Astrocyte (in vitro differentiated cells and primary cell): ENCODE results near the gene NDRG4. TPM values are rescaled to one million over a fixed set of nuclear protein-coding genes. Genes with fewer than 3 reads are reported as not detected.

Experiments
- DNase-seq: peaks from one replicate; pipeline ENCODE4 v3.0.0-alpha.2; 2010; ENCODE audit warnings: low read depth
- FAIRE-seq: peaks from 2 replicates; lab custom pipeline; 2011; peaks lifted over from hg19 to GRCh38; lab: Jason Lieb, UNC
- H2AFZ ChIP-seq: 2 replicates; pipeline ENCODE4 v1.6.0; 2012; ENCODE audit warnings: low read depth, low read length, inconsistent platforms
- H3K27ac ChIP-seq: 2 replicates; pipeline ENCODE4 v1.5.1; 2011; ENCODE audit warnings: low read depth, low read length, inconsistent platforms
- H3K27me3 ChIP-seq: 2 replicates; pipeline ENCODE4 v1.6.0; 2011; ENCODE audit warnings: low read length, inconsistent platforms; ENCODE audit not compliant: insufficient read depth
- H3K36me3 ChIP-seq: 2 replicates; pipeline ENCODE4 v1.5.1; 2011; ENCODE audit warnings: low read length, inconsistent platforms; ENCODE audit not compliant: insufficient read depth
- H3K4me1 ChIP-seq: 2 replicates; pipeline ENCODE4 v1.5.1; 2011; ENCODE audit warnings: low read length, inconsistent platforms; ENCODE audit not compliant: insufficient read depth
- H3K4me2 ChIP-seq: 2 replicates; pipeline ENCODE4 v1.6.0; 2012; ENCODE audit warnings: low read length, inconsistent platforms
- H3K4me3 ChIP-seq: 2 replicates; pipeline ENCODE4 v1.5.1; 2011; ENCODE audit warnings: low read depth, mild to moderate bottlenecking, low read length, inconsistent platforms; ENCODE audit not compliant: insufficient read depth
- H3K79me2 ChIP-seq: 2 replicates; pipeline ENCODE4 v1.6.0; 2012; ENCODE audit warnings: mild to moderate bottlenecking, low read length, inconsistent platforms; ENCODE audit not compliant: insufficient read depth
- H3K9ac ChIP-seq: 2 replicates; pipeline ENCODE4 v1.6.0; 2012; ENCODE audit warnings: mild to moderate bottlenecking, low read length, inconsistent platforms
- H3K9me3 ChIP-seq: 2 replicates; pipeline ENCODE4 v1.5.1; 2012; ENCODE audit warnings: low read depth, mild to moderate bottlenecking, low read length, inconsistent platforms; ENCODE audit not compliant: insufficient read depth
- H4K20me1 ChIP-seq: 2 replicates; pipeline ENCODE4 v1.6.0; 2012; ENCODE audit warnings: low read length, inconsistent platforms; ENCODE audit not compliant: insufficient read depth
- H3K27ac Mint-ChIP-seq: one replicate; pipeline ENCODE4 v1.8.0; 2021; ENCODE audit warnings: mild to moderate bottlenecking, mixed read lengths; ENCODE audit not compliant: unreplicated experiment
- H3K27me3 Mint-ChIP-seq: one replicate; pipeline ENCODE4 v1.8.0; 2021; ENCODE audit warnings: low read depth, mixed read lengths; ENCODE audit not compliant: unreplicated experiment
- H3K36me3 Mint-ChIP-seq: one replicate; pipeline ENCODE4 v1.8.0; 2021; ENCODE audit warnings: low read depth, mixed read lengths; ENCODE audit not compliant: unreplicated experiment
- H3K4me1 Mint-ChIP-seq: one replicate; pipeline ENCODE4 v1.8.0; 2021; ENCODE audit warnings: low read depth, mixed read lengths; ENCODE audit not compliant: unreplicated experiment
- H3K4me3 Mint-ChIP-seq: one replicate; pipeline ENCODE4 v1.8.0; 2021; ENCODE audit warnings: mild to moderate bottlenecking, moderate library complexity, mixed read lengths; ENCODE audit not compliant: unreplicated experiment
- H3K9me3 Mint-ChIP-seq: one replicate; pipeline ENCODE4 v1.8.0; 2021; ENCODE audit warnings: mild to moderate bottlenecking, mixed read lengths; ENCODE audit not compliant: unreplicated experiment
- EZH2 ChIP-seq: IDR thresholded peaks from 2 replicates; pipeline ENCODE4 v1.6.1; 2012; ENCODE audit warnings: mild to moderate bottlenecking, low read length, inconsistent platforms; ENCODE audit not compliant: insufficient read depth
- total RNA-seq: library from RNA; stranded (reverse); gene quantifications from 2 replicates; pipeline ENCODE4 v1.2.1, GENCODE V29; 2021
- TF ChIP-seq, protein P1 (sequence below): IDR thresholded peaks from 2 replicates; pipeline ENCODE4 v1.5.1; 2011; ENCODE audit warnings: low read depth, mild to moderate bottlenecking, inconsistent platforms, low read length, moderate library complexity; ENCODE audit not compliant: insufficient read depth

NDRG4 gene
- total RNA-seq, 1 donor from 2014 or later = 21.9 TPM

DNA sequence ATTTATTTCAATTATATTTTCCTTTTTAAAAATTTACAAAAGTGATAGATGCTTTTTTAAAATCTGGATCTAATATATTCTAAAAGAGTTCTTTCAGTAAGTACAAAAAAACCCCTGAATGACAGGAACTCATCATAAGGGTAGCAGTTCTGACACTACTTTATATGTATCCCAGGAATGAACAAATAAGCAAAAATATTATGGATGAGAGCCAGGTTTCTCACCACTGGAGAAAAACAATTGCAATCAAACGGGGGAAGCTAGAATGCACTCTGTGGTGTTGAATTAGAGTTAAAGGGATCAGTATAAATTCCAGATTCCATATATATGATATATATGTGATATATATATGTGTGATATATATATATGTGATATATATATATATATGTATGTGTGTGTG lies 23.2 kb upstream of the NDRG4 start:
- H3K4me2 ChIP-seq = no peak overlapping the region
- no peaks in the 10 kb centered on the region for H4K20me1 ChIP-seq
- no peak for TF ChIP-seq EZH2
- TF ChIP-seq, protein P1, sequence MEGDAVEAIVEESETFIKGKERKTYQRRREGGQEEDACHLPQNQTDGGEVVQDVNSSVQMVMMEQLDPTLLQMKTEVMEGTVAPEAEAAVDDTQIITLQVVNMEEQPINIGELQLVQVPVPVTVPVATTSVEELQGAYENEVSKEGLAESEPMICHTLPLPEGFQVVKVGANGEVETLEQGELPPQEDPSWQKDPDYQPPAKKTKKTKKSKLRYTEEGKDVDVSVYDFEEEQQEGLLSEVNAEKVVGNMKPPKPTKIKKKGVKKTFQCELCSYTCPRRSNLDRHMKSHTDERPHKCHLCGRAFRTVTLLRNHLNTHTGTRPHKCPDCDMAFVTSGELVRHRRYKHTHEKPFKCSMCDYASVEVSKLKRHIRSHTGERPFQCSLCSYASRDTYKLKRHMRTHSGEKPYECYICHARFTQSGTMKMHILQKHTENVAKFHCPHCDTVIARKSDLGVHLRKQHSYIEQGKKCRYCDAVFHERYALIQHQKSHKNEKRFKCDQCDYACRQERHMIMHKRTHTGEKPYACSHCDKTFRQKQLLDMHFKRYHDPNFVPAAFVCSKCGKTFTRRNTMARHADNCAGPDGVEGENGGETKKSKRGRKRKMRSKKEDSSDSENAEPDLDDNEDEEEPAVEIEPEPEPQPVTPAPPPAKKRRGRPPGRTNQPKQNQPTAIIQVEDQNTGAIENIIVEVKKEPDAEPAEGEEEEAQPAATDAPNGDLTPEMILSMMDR = no peak
- H3K4me1 ChIP-seq = no peaks in the 10 kb centered on the region
- Mint-ChIP-seq H3K4me1 (no peaks in the 10 kb centered on the region), H3K27me3 (peaks cover 31% of the 10 kb centered on the region), H3K4me3 (no peak overlapping the region), H3K9me3 (peaks cover 6% of the 10 kb centered on the region), H3K36me3 (peaks cover 3% of the 10 kb centered on the region), H3K27ac (no peak overlapping the region)
- FAIRE-seq (no peak), DNase-seq (no peak)
- no peaks in the 10 kb centered on the region for H3K36me3 ChIP-seq
- no peak overlapping the region for H3K9ac ChIP-seq
- no peak overlapping the region for H3K4me3 ChIP-seq
- peaks cover 8% of the 10 kb centered on the region for H3K27me3 ChIP-seq
- no peaks in the 10 kb centered on the region for H3K9me3 ChIP-seq
- no peaks in the 10 kb centered on the region for H3K79me2 ChIP-seq
- H3K27ac ChIP-seq = no peak overlapping the region
- H2AFZ ChIP-seq = no peak overlapping the region

GRCh38 chr16:58478427-58478826 lies 21.5 kb upstream of the NDRG4 start:
- no peak overlapping the region for H3K4me3 ChIP-seq
- no peaks in the 10 kb centered on the region for H3K9me3 ChIP-seq
- no peak overlapping the region for H3K4me2 ChIP-seq
- H2AFZ ChIP-seq = no peak overlapping the region
- Mint-ChIP-seq H3K4me3 (no peak overlapping the region), H3K4me1 (peaks cover 2% of the 10 kb centered on the region), H3K36me3 (peaks cover 1% of the 10 kb centered on the region), H3K27ac (no peak overlapping the region), H3K27me3 (peaks cover 17% of the 10 kb centered on the region), H3K9me3 (peaks cover 2% of the 10 kb centered on the region)
- H3K27ac ChIP-seq = no peak overlapping the region
- no peak for DNase-seq
- peaks cover 8% of the 10 kb centered on the region for H3K27me3 ChIP-seq
- no peak overlapping the region for H3K9ac ChIP-seq
- H4K20me1 ChIP-seq = no peaks in the 10 kb centered on the region
- H3K4me1 ChIP-seq = peaks cover 4% of the 10 kb centered on the region
- TF ChIP-seq, protein P1 = no peak
- no peak for TF ChIP-seq EZH2
- H3K36me3 ChIP-seq = no peaks in the 10 kb centered on the region
- no peaks in the 10 kb centered on the region for H3K79me2 ChIP-seq
- FAIRE-seq = no peak

DNA sequence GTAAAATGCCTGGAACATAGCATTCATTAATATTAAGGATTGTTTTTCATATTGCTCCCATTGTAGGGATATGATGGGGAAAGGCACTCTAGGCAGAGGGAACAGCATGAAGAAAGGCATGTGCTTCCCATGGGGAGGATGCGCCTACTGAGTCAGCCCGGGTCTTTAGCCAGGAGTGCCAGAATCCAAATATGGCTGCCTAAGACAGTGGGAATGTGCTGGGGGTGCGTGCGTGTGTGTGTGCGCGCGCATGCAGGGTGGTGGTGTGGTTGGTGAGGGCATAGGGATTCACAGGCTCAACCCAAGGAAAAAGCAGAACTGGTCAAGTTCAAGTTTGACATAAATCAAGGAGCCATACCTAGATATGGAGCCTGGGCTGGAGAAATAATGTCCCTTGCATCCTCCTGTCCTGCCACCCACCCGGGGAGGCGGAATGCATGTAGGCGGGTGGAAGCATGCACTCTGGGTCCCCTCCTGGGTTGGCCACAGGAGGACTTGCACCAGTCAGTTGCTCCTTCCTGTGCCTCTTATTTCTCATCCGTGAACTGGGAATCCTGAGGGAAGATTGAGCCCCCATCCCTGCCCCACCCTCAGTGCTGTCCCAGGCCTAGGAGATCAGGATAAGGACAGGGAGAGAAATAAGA lies 18.6 kb upstream of the NDRG4 start:
- Mint-ChIP-seq H3K9me3 (peaks cover 2% of the 10 kb centered on the region), H3K27me3 (peaks cover 11% of the 10 kb centered on the region), H3K27ac (no peak overlapping the region), H3K36me3 (no peaks in the 10 kb centered on the region), H3K4me3 (no peak overlapping the region), H3K4me1 (peaks cover 2% of the 10 kb centered on the region)
- TF ChIP-seq EZH2 = no peak
- TF ChIP-seq, protein P1 = no peak
- DNase-seq (no peak), FAIRE-seq (no peak)
- H2AFZ ChIP-seq = no peak overlapping the region
- H3K9me3 ChIP-seq = no peaks in the 10 kb centered on the region
- no peaks in the 10 kb centered on the region for H3K27me3 ChIP-seq
- H3K36me3 ChIP-seq = no peaks in the 10 kb centered on the region
- peaks cover 4% of the 10 kb centered on the region for H3K4me1 ChIP-seq
- no peak overlapping the region for H3K4me2 ChIP-seq
- H4K20me1 ChIP-seq = no peaks in the 10 kb centered on the region
- no peak overlapping the region for H3K9ac ChIP-seq
- no peak overlapping the region for H3K4me3 ChIP-seq
- H3K79me2 ChIP-seq = no peaks in the 10 kb centered on the region
- H3K27ac ChIP-seq = no peak overlapping the region
